Left cardiac atrium (tissue), 4 donors: ENCODE results near the gene DSP. TPM values are rescaled to one million over a fixed set of nuclear protein-coding genes. Genes with fewer than 3 reads are reported as not detected.

Source experiments
- ATAC-seq, 2 donors: fragments of 200-7000 bp; cut with Tn5 transposase; one replicate each; pipeline ENCODE4 v1.9.1; 2020; ENCODE audit warnings: mild to moderate bottlenecking in 2 of 2, moderate library complexity in 2 of 2
- DNase-seq: peaks from one replicate; pipeline ENCODE4 v3.0.0-alpha.2; 2020
- intact Hi-C, 2 donors: fragments of 100-400 bp; cut with DNase I; formaldehyde crosslinking; loops; one replicate each; pipeline versions ENCODE4 v1.14.1 to v1.15.1; 2022 to 2023
- long read RNA-seq: library from polyadenylated mRNA; unstranded; transcript quantifications from one replicate; pipeline ENCODE4 v2.0.0, GENCODE V29; 2021
- total RNA-seq, 2 donors: library from RNA; stranded (reverse); fragmentation: NEBNext Ultra II Directional; extraction: Animal tissue kit (Norgen Biotek cat#: 25700); gene quantifications; one replicate each; pipeline ENCODE4 v1.2.1, GENCODE V29; 2021
- donor health status: DM: no; HTN: yes; CAD: no.
- donor health status: DM: no; HTN: yes; CAD: no; lungs with severe emphysema.
- donor health status: DM: yes; HTN: yes; CAD: no.
- donor health status: Dilated cardiomyopathy.

DSP gene, protein sequence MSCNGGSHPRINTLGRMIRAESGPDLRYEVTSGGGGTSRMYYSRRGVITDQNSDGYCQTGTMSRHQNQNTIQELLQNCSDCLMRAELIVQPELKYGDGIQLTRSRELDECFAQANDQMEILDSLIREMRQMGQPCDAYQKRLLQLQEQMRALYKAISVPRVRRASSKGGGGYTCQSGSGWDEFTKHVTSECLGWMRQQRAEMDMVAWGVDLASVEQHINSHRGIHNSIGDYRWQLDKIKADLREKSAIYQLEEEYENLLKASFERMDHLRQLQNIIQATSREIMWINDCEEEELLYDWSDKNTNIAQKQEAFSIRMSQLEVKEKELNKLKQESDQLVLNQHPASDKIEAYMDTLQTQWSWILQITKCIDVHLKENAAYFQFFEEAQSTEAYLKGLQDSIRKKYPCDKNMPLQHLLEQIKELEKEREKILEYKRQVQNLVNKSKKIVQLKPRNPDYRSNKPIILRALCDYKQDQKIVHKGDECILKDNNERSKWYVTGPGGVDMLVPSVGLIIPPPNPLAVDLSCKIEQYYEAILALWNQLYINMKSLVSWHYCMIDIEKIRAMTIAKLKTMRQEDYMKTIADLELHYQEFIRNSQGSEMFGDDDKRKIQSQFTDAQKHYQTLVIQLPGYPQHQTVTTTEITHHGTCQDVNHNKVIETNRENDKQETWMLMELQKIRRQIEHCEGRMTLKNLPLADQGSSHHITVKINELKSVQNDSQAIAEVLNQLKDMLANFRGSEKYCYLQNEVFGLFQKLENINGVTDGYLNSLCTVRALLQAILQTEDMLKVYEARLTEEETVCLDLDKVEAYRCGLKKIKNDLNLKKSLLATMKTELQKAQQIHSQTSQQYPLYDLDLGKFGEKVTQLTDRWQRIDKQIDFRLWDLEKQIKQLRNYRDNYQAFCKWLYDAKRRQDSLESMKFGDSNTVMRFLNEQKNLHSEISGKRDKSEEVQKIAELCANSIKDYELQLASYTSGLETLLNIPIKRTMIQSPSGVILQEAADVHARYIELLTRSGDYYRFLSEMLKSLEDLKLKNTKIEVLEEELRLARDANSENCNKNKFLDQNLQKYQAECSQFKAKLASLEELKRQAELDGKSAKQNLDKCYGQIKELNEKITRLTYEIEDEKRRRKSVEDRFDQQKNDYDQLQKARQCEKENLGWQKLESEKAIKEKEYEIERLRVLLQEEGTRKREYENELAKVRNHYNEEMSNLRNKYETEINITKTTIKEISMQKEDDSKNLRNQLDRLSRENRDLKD (N-terminal part only)
- total RNA-seq = 100 to 1,000 TPM; 179 to 198 TPM
- long read RNA-seq, full-length matches to known transcripts = 19 of 381 reads
- long read RNA-seq, partial matches to known transcripts = 355 of 381 reads
- long read RNA-seq, other reads (novel, unspliced or antisense) = 7 of 381 reads

DNA sequence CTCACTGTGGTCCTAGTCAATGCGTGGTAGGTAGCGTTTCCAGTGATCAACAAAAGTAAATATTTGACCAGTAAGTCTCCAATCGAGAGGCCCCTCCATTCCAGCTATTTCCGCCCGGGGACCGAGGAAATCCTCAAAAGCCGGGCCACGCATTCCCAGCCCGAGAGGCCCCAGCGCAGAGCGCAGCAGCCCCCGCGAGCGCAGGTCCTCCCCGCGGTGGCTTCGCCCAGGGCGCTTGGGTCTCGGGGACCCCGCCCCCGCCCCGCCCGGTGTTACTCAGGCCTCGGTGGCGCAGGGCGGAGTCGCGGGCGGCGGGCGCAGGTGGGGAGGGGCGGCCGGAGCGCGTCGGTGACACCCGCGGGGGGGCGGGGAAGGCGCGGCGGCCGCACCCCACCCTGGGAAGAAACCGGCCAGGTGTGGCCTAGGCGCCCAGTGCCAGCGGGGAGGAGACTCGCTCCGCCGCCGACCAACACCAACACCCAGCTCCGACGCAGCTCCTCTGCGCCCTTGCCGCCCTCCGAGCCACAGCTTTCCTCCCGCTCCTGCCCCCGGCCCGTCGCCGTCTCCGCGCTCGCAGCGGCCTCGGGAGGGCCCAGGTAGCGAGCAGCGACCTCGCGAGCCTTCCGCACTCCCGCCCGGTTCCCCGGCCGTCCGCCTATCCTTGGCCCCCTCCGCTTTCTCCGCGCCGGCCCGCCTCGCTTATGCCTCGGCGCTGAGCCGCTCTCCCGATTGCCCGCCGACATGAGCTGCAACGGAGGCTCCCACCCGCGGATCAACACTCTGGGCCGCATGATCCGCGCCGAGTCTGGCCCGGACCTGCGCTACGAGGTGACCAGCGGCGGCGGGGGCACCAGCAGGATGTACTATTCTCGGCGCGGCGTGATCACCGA is at the start of gene DSP:
DSP (plus strand) TSS at position 497 of the 890 bp plus-strand sequence; CDS start at position 742, 245 bp downstream.
- DNase-seq = peak; percentile 62
- intact Hi-C loops = loop anchor here in 1 of 2 donors (2.0 kb wide), 1 partner anchor 75 kb away; no protein-coding TSS in a partner anchor
- ATAC-seq = peak; percentile 74

DNA sequence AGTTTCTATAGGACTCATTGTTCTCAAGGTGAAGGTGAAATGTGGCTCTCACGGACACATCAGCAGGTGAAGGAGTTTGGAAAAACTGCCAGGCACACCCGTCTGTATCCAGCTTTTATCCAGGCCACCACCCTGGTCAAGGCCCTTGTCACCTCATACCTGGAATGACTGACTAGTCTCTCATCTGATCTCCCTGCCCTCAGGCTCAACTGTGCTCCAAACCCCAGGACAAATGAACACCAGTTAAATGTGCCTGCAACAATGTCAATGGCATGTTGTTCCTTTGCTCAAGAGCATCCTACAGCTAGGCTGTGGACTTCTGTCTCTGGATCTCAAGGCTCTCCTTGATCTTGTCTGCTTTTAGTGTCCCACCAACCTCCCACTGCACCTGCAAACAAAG is 47.6 kb upstream of the DSP start:
- intact Hi-C loops = no loop called here
- ATAC-seq (no peak), DNase-seq (no peak)

GRCh38 chr6:7494638-7495037 is 46.8 kb upstream of the DSP start:
- ATAC-seq (no peak), DNase-seq (no peak)
- intact Hi-C loops = no loop called here

DNA sequence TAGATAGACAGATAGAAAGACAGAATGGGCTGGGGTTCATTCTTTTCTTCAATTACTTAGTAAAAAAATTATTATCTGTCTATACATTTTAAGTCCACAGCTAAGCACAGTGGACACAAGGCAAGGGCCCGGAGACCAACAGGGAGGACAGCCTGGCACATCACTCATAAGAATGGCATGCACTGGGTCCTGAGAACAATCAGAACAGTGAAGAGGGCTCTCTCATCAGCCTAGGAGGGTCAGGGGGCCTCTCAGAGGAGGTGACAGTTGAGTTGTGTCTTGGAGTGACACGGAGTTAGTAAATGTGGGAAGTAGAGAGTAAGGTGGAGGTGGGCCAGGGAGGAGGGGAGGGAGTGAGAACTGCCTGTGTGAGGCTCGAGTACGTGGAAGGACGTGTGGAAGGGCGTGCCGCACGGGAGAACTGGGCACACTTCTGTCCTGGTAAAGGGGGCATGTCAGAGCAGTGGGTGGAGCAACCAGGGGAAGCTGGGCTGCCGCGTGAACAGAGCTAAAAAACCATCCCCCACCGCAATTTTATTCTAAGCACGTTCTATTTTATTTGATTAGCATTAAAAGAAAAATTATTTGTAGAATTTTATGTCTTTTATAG is 45.1 kb upstream of the DSP start:
- intact Hi-C loops = no loop called here
- ATAC-seq (peak in 1 of 2 donors; percentile 93), DNase-seq (no peak)

DNA sequence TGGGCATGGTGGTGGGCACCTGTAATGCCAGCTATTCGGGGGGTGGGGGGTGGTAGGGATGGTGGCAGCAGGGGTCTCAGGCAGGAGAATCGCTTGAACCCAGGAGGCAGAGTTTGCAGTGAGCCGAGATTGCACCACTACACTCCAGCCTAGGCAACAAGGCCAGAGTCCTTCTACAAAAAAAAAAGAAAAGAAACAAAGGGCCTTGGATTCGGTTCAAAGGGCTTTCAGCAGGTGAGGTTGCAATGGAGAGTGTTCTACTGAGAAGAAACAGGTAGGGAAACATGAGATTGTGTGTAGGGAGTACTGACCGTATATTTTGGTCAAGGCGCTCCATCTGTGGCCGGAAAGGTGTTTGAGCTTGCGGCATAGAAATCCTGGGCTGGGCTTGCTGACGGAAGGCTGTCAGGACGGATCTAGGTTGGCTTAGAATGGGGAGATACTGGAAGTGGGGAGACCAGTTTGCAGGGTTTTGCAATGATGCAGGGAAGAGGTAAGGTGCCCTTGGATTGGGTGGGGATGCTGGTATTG is 40.7 kb upstream of the DSP start:
- DNase-seq (no peak), ATAC-seq (no peak)
- intact Hi-C loops = no loop called here

- ATAC-seq = peak; percentile 36 to 53
- no peak for DNase-seq
- intact Hi-C loops = no loop called here
Observed at GRCh38 chr6:7502743-7503142, 38.7 kb upstream of the DSP start.

GRCh38 chr6:7504041-7504440 is 37.4 kb upstream of the DSP start:
- DNase-seq (no peak), ATAC-seq (no peak)
- intact Hi-C loops = no loop called here

GRCh38 chr6:7505189-7505699 is 36.2 kb upstream of the DSP start:
- DNase-seq (peak; percentile 39), ATAC-seq (peak; percentile 47 to 85)
- intact Hi-C loops = no loop called here

GRCh38 chr6:7507600-7507999 is 33.9 kb upstream of the DSP start:
- intact Hi-C loops = no loop called here
- ATAC-seq (no peak), DNase-seq (no peak)

- no peak for DNase-seq
- intact Hi-C loops = no loop called here
- ATAC-seq = no peak
Observed at GRCh38 chr6:7512320-7512719, 29.2 kb upstream of the DSP start.

DNA sequence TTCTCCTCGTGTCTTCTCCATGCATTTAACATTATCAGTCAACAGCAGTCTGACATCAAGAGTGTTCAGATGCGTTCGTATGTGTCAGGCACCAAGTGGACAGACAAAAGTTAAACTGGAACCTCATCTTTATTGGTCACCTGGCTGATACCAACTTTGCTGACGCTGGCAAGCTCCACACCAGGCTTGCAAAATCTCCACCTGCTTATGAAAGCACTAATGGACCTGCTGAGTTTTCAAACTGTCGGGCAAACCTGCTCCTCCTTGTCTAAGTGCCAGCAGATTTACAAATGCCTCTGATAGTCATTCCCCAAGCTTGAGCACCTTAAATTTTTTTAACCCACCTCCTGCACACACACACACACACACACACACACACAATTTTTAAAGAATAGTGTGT is 27.9 kb upstream of the DSP start:
- DNase-seq = no peak
- intact Hi-C loops = no loop called here
- no peak for ATAC-seq

DNA sequence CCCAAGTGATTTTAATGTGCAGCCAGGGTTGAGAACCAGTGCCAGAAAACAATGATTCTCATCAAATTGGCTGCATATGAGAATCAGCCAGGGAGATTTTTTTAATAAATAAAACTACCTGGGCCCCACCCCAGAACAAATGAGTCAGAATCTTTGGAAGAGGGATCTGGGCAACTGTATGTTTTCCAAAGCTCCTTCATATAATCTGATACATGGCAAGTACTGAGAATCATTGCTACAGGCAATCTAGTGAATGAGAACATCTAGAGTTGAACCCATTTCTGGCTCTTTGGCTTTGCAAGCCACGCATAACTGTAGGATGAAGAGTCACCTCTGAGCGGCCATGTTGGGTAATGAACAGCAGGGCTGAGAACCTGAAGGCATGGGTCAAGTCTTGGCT is 26.1 kb upstream of the DSP start:
- ATAC-seq = no peak
- no peak for DNase-seq
- intact Hi-C loops = no loop called here

- ATAC-seq = no peak
Observed at GRCh38 chr6:7518877-7519276, 22.6 kb upstream of the DSP start.

DNA sequence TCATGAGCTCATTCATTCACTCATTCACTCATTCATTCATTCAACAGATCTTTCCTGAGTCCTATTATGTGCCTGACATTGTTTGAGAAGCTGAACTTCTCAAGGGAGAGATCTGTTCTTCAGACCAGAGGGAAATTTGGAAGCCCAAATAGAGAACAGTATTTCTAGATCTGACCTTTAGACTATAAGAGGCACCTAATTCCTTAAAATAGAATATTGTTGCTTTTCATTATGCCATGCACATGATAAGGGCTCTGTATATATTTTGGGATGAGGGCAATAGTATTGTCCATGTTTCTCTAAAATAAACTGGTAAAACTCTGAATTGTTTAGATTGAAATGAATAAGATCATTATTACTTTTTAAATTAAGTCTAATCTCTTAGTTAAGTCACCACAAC is 18.6 kb upstream of the DSP start:
- DNase-seq (no peak), ATAC-seq (no peak)
- intact Hi-C loops = no loop called here

More at GRCh38 chr6:7518877-7519276, 22.6 kb upstream of the DSP start:
- intact Hi-C loops = no loop called here
- DNase-seq = no peak

GRCh38 chr6:7523922-7524321 is 17.5 kb upstream of the DSP start:
- no peak for DNase-seq
- intact Hi-C loops = no loop called here
- no peak for ATAC-seq

- DNase-seq (no peak), ATAC-seq (no peak)
- intact Hi-C loops = no loop called here
Observed at GRCh38 chr6:7526755-7527154, 14.7 kb upstream of the DSP start.

GRCh38 chr6:7528565-7528964 is 12.9 kb upstream of the DSP start:
- peak; percentile 8 to 72 for ATAC-seq
- intact Hi-C loops = no loop called here

More at GRCh38 chr6:7528565-7528964, 12.9 kb upstream of the DSP start:
- DNase-seq = no peak
